ENCODE measurements around the gene FBLN5.
"Not testable (repeated sequence)": the region's sequence is repeated elsewhere in the genome, so short reads cannot be mapped to it uniquely, and the experiment has no call there.

Gene FBLN5

GRCh38 chr14:91884664-91885063, 62.8 kb downstream of the FBLN5 start:
- no peak for DNase-seq (ENCODE audit: low spot score)

GRCh38 chr14:91883753-91884152, 63.7 kb downstream of the FBLN5 start:
- DNase-seq (ENCODE audit: low spot score): no peak

GRCh38 chr14:91882776-91883175, 64.7 kb downstream of the FBLN5 start:
- no peak for DNase-seq (ENCODE audit: low spot score)

GRCh38 chr14:91882369-91882768, 65.1 kb downstream of the FBLN5 start:
- no peak for DNase-seq (ENCODE audit: low spot score)

- DNase-seq (ENCODE audit: low spot score): no peak
Measured at GRCh38 chr14:91879196-91879595, 68.3 kb downstream of the FBLN5 start.

GRCh38 chr14:91878274-91878673, 69.2 kb downstream of the FBLN5 start:
- DNase-seq (ENCODE audit: low spot score): no peak

GRCh38 chr14:91877376-91877915, 70.0 kb downstream of the FBLN5 start:
- DNase-seq (ENCODE audit: low spot score): no peak

- DNase-seq (ENCODE audit: low spot score): no peak
Measured at GRCh38 chr14:91876492-91876891, 71.0 kb downstream of the FBLN5 start.

- DNase-seq (ENCODE audit: low spot score): no peak
Measured at GRCh38 chr14:91875525-91876286, 71.8 kb downstream of the FBLN5 start.

- DNase-seq (ENCODE audit: low spot score): peak; percentile 73
Measured at GRCh38 chr14:91873471-91874415, 73.8 kb downstream of the FBLN5 start.

- DNase-seq (ENCODE audit: low spot score): peak; percentile 52
Measured at GRCh38 chr14:91872517-91873470, 74.7 kb downstream of the FBLN5 start.

- peak; percentile 49 for DNase-seq (ENCODE audit: low spot score)
Measured at GRCh38 chr14:91872011-91872501, 75.4 kb downstream of the FBLN5 start.

GRCh38 chr14:91871401-91871800, 76.1 kb downstream of the FBLN5 start:
- DNase-seq (ENCODE audit: low spot score): not testable (repeated sequence)

- DNase-seq (ENCODE audit: low spot score): no peak
Measured at GRCh38 chr14:91870890-91871289, 76.6 kb downstream of the FBLN5 start.

GRCh38 chr14:91870001-91870400, 77.5 kb downstream of the FBLN5 start:
- no peak for DNase-seq (ENCODE audit: low spot score)

- DNase-seq (ENCODE audit: low spot score): no peak
Measured at GRCh38 chr14:91869556-91869955, 77.9 kb downstream of the FBLN5 start.

GRCh38 chr14:91867316-91867988, 80.0 kb downstream of the FBLN5 start, which contains the start of gene TC2N:
TSS of gene TC2N (minus strand) at chr14:91867536. CDS start at chr14:91813769, 53,767 bp downstream.
- DNase-seq (ENCODE audit: low spot score): no peak

GRCh38 chr14:91866511-91867295, 80.8 kb downstream of the FBLN5 start:
- DNase-seq (ENCODE audit: low spot score): no peak

- DNase-seq (ENCODE audit: low spot score): no peak
Measured at GRCh38 chr14:91866061-91866460, 81.4 kb downstream of the FBLN5 start.

- no peak for DNase-seq (ENCODE audit: low spot score)
Measured at GRCh38 chr14:91862417-91862816, 85.1 kb downstream of the FBLN5 start.

Data from germinal center (tissue), 1 donor.